IMR-90 (cell line): ENCODE data around the gene EHMT1. TPM values are rescaled to one million over a fixed set of nuclear protein-coding genes. Genes with fewer than 3 reads are reported as not detected.

ENCODE experiments used
- ATAC-seq: fragments of 200-7000 bp; cut with Tn5 transposase; 2 replicates; pipeline ENCODE4 v1.9.1; 2020; ENCODE audit warnings: low read depth, mild to moderate bottlenecking, moderate library complexity
- BruUV-seq: library from RNA; stranded (reverse); fragments of 400-500 nt; replicated peaks from 2 replicates; lab custom pipeline; 2021; lab: Mats Ljungman, UMichigan
- CTCF ChIA-PET: fragments of 300-600 bp; formaldehyde crosslinking; extraction: SDS; loops from one replicate; lab custom pipeline; 2021; ENCODE audit warnings: antibody characterized with exemption; lab: Yijun Ruan, JAX
- POLR2A ChIA-PET: fragments of 300-600 bp; sonication (Branson Sonifier 250); formaldehyde crosslinking; loops from one replicate; lab custom pipeline; 2022; ENCODE audit warnings: antibody characterized with exemption; ENCODE audit not compliant: unreplicated experiment; lab: Charles Lee
- DNase-seq: peaks from one replicate; pipeline ENCODE4 v3.0.0; 2013
- H2AFZ ChIP-seq: replicated peaks from 2 replicates; pipeline ENCODE3; 2013; ENCODE audit warnings: low read length, mild to moderate bottlenecking; ENCODE audit not compliant: poor library complexity
- H2AK5ac ChIP-seq: 2 replicates; pipeline ENCODE4 v1.6.1; 2013; ENCODE audit warnings: low read depth, low read length, inconsistent platforms
- H2AK9ac ChIP-seq: replicated peaks from 2 replicates; pipeline ENCODE3; 2013; ENCODE audit warnings: mild to moderate bottlenecking, low read depth, low read length, moderate library complexity; ENCODE audit not compliant: poor library complexity
- H2BK120ac ChIP-seq: 2 replicates; pipeline ENCODE4 v1.6.1; 2013; ENCODE audit warnings: low read depth, low read length, inconsistent platforms
- H2BK15ac ChIP-seq: 3 replicates; pipeline ENCODE4 v1.6.1; 2013; ENCODE audit warnings: low read depth, low read length, inconsistent platforms
- H2BK20ac ChIP-seq: 2 replicates; pipeline ENCODE4 v1.6.1; 2013; ENCODE audit warnings: low read depth, mild to moderate bottlenecking, inconsistent platforms, low read length, moderate library complexity
- H2BK5ac ChIP-seq: 2 replicates; pipeline ENCODE4 v1.6.1; 2013; ENCODE audit warnings: mild to moderate bottlenecking, low read depth, low read length, inconsistent platforms; ENCODE audit not compliant: poor library complexity, severe bottlenecking
- H3K14ac ChIP-seq: replicated peaks from 2 replicates; pipeline ENCODE4 v1.6.1; 2013; ENCODE audit warnings: low read depth, low read length, inconsistent platforms
- H3K18ac ChIP-seq: 2 replicates; pipeline ENCODE4 v1.6.1; 2013; ENCODE audit warnings: low read depth, low read length, control low read depth
- H3K23ac ChIP-seq: 2 replicates; pipeline ENCODE4 v1.6.1; 2013; ENCODE audit warnings: low read depth, low read length, inconsistent platforms
- H3K27ac ChIP-seq: 2 replicates; pipeline ENCODE4 v1.5.1; 2013; ENCODE audit warnings: mild to moderate bottlenecking, control low read depth, low read length; ENCODE audit not compliant: insufficient read depth
- H3K27me3 ChIP-seq: 2 replicates; pipeline ENCODE4 v1.6.1; 2013; ENCODE audit warnings: low read length; ENCODE audit not compliant: control insufficient read depth, insufficient read depth
- H3K36me3 ChIP-seq: 2 replicates; pipeline ENCODE4 v1.6.1; 2013; ENCODE audit warnings: low read length, mixed read lengths; ENCODE audit not compliant: control insufficient read depth, insufficient read depth
- H3K4ac ChIP-seq: 2 replicates; pipeline ENCODE4 v1.6.1; 2013; ENCODE audit warnings: low read depth, low read length, inconsistent platforms
- H3K4me1 ChIP-seq: 2 replicates; pipeline ENCODE4 v1.6.1; 2013; ENCODE audit warnings: low read length, mixed read lengths; ENCODE audit not compliant: control insufficient read depth, insufficient read depth
- H3K4me2 ChIP-seq: 2 replicates; pipeline ENCODE4 v1.6.1; 2013; ENCODE audit warnings: low read depth, mild to moderate bottlenecking, control low read depth, low read length, moderate library complexity
- H3K4me3 ChIP-seq: 2 replicates; pipeline ENCODE4 v1.5.1; 2013; ENCODE audit warnings: low read depth, mild to moderate bottlenecking, control low read depth, low read length, moderate library complexity; ENCODE audit not compliant: insufficient read depth
- H3K56ac ChIP-seq: 2 replicates; pipeline ENCODE4 v1.6.1; 2013; ENCODE audit warnings: low read length, inconsistent platforms; ENCODE audit not compliant: insufficient read depth; ENCODE audit errors: extremely low read depth
- H3K79me1 ChIP-seq, 2 experiments: 2 replicates each; pipeline ENCODE4 v1.6.1; 2013; ENCODE audit warnings: low read length in 2 of 2, inconsistent platforms in 1 of 2, low read depth in 1 of 2
- H3K9ac ChIP-seq: 2 replicates; pipeline ENCODE4 v1.6.1; 2013; ENCODE audit warnings: low read depth, low read length, control low read depth
- H3K9me1 ChIP-seq: 2 replicates; pipeline ENCODE4 v1.6.1; 2013; ENCODE audit warnings: low read length, inconsistent platforms; ENCODE audit not compliant: insufficient read depth
- H3K9me3 ChIP-seq: 2 replicates; pipeline ENCODE4 v1.6.1; 2013; ENCODE audit warnings: low read length; ENCODE audit not compliant: control insufficient read depth, insufficient read depth
- H4K20me1 ChIP-seq: 2 replicates; pipeline ENCODE4 v1.6.1; 2013; ENCODE audit warnings: low read length, inconsistent platforms; ENCODE audit not compliant: insufficient read depth
- H4K5ac ChIP-seq: 2 replicates; pipeline ENCODE4 v1.6.1; 2013; ENCODE audit warnings: mild to moderate bottlenecking, low read depth, low read length, control low read depth
- H4K8ac ChIP-seq, 2 experiments: 2 replicates each; pipeline ENCODE4 v1.6.1; 2013; ENCODE audit warnings: low read depth in 2 of 2, low read length in 2 of 2, control low read depth in 1 of 2, inconsistent platforms in 1 of 2
- H4K91ac ChIP-seq: 2 replicates; pipeline ENCODE4 v1.6.1; 2013; ENCODE audit warnings: low read depth, low read length, inconsistent platforms; ENCODE audit not compliant: insufficient read depth
- CEBPB ChIP-seq: IDR thresholded peaks from 2 replicates; pipeline ENCODE4 v1.6.1; 2012; ENCODE audit warnings: low read depth, low read length, improper control_type of control experiment
- CHD1 ChIP-seq: IDR thresholded peaks from 2 replicates; pipeline ENCODE4 v1.6.1; 2012; ENCODE audit warnings: low read depth, low read length, improper control_type of control experiment
- CTCF ChIP-seq: conservative IDR thresholded peaks from 2 replicates; pipeline ENCODE4 v1.5.1; 2012; ENCODE audit warnings: mild to moderate bottlenecking, low read depth, low read length, improper control_type of control experiment
- ELK1 ChIP-seq: fragments of 150-350 bp; IDR thresholded peaks from 2 replicates; pipeline ENCODE4 v1.6.1; 2016; ENCODE audit warnings: low read depth, mild to moderate bottlenecking, low read length, moderate library complexity, borderline replicate concordance
- FOS ChIP-seq: fragments of 150-350 bp; IDR thresholded peaks from 2 replicates; pipeline ENCODE4 v1.6.1; 2016; ENCODE audit warnings: low read depth, low read length
- MAFK ChIP-seq: IDR thresholded peaks from 2 replicates; pipeline ENCODE4 v1.6.1; 2012; ENCODE audit warnings: low read depth, low read length, improper control_type of control experiment
- MAZ ChIP-seq: IDR thresholded peaks from 2 replicates; pipeline ENCODE4 v1.6.1; 2012; ENCODE audit warnings: low read depth, mild to moderate bottlenecking, low read length, improper control_type of control experiment, moderate library complexity, borderline replicate concordance
- MXI1 ChIP-seq: IDR thresholded peaks from 2 replicates; pipeline ENCODE4 v1.6.1; 2012; ENCODE audit warnings: low read depth, mild to moderate bottlenecking, low read length, moderate library complexity, borderline replicate concordance
- RAD21 ChIP-seq: IDR thresholded peaks from 2 replicates; pipeline ENCODE4 v1.6.1; 2012; ENCODE audit warnings: low read length, improper control_type of control experiment
- RCOR1 ChIP-seq: IDR thresholded peaks from 2 replicates; pipeline ENCODE4 v1.6.1; 2012; ENCODE audit warnings: mild to moderate bottlenecking, low read length, improper control_type of control experiment; ENCODE audit not compliant: insufficient replicate concordance
- RFX5 ChIP-seq: IDR thresholded peaks from 2 replicates; pipeline ENCODE4 v1.8.0; 2012; ENCODE audit warnings: low read depth, mild to moderate bottlenecking, low read length, moderate library complexity
- USF2 ChIP-seq: fragments of 150-350 bp; IDR thresholded peaks from 2 replicates; pipeline ENCODE4 v1.6.1; 2017; ENCODE audit warnings: mild to moderate bottlenecking, antibody characterized with exemption, low read length, low read depth
- WGBS, 2 experiments: methylation state at CpG; one replicate each; pipeline versions ENCODE4 v1.1.5 to v1.1.7; 2013; ENCODE audit warnings: missing lambda C conversion rate in 2 of 2; ENCODE audit not compliant: insufficient read length in 1 of 2; ENCODE audit errors: extremely low coverage in 2 of 2; 5-methylcytosine and 5-hydroxymethylcytosine counted together
- dilution Hi-C: fragments of 300-500 bp; cut with HindIII; formaldehyde crosslinking; loops from one replicate; pipeline ENCODE4 v1.14.3; 2018; ENCODE audit warnings: low sequenced_read_pairs; ENCODE audit not compliant: unreplicated experiment
- in situ Hi-C: fragments of 300-500 bp; cut with MboI; formaldehyde crosslinking; loops from 3 replicates; pipeline ENCODE4 v1.14.3; 2019; ENCODE audit warnings: low sequenced_read_pairs, inconsistent platforms, mixed read lengths
- intact Hi-C: fragments of 100-400 bp; cut with micrococcal nuclease; formaldehyde crosslinking; loops from 2 replicates; pipeline ENCODE4 v1.10.0; 2022
- polyA plus RNA-seq, 3 experiments: library from polyadenylated mRNA; depleted of rRNA; stranded (reverse); fragments of >200 nt; gene quantifications; 2 replicates each; pipeline ENCODE4 v1.2.3, GENCODE V29; 2012; ENCODE audit warnings: low replicate concordance in 1 of 3
- total RNA-seq: library from RNA; depleted of rRNA; stranded (reverse); fragments of >200 nt; gene quantifications from 2 replicates; pipeline ENCODE4 v1.2.3, GENCODE V29; 2012

Gene EHMT1
- total and polyA plus RNA-seq, 2 of the 4 experiments (the other 2 are of a cell fraction), result 32.8 to 35.1 TPM

GRCh38 chr9:137733429-137733828, 114.6 kb downstream of the EHMT1 start:
- H3K27me3 ChIP-seq, result no peaks in the 10 kb centered on the region
- no peak overlapping the region for H3K14ac ChIP-seq
- H4K91ac ChIP-seq, result no peak overlapping the region
- no peak overlapping the region for H2BK5ac ChIP-seq
- peaks cover 12% of the 10 kb centered on the region for H3K9me1 ChIP-seq
- H3K4me1 ChIP-seq, result peaks cover under 1% of the 10 kb centered on the region; the same call in 1 of the 2 replicates
- H3K79me1 ChIP-seq, result peaks cover 27 to 48% of the 10 kb centered on the region in 2 experiments
- H3K18ac ChIP-seq, result no peak overlapping the region
- WGBS, 2 experiments, result 94% methylated on average over 4 of the region's 6 CpGs; no CpG with 5 or more reads in 1 of the 2 experiments
- no peak overlapping the region for H3K56ac ChIP-seq
- peaks cover 6% of the 10 kb centered on the region for H3K9me3 ChIP-seq
- H4K20me1 ChIP-seq, result peaks cover 4% of the 10 kb centered on the region; the same call in 1 of the 2 replicates
- no peak overlapping the region for H4K8ac ChIP-seq
- BruUV-seq, result no TSS peak
- dilution Hi-C loops (no loop called here), intact Hi-C loops (no loop called here), in situ Hi-C loops (no loop called here)
- no peak overlapping the region for H2BK20ac ChIP-seq
- H3K27ac ChIP-seq, result no peak overlapping the region
- no peak overlapping the region for H3K4me2 ChIP-seq
- no peak overlapping the region for H4K5ac ChIP-seq
- DNase-seq, result no peak
- H2AFZ ChIP-seq, result no peak overlapping the region
- peaks cover 35% of the 10 kb centered on the region for H3K36me3 ChIP-seq
- no peak overlapping the region for H3K4ac ChIP-seq
- no peak overlapping the region for H3K4me3 ChIP-seq
- no peak for TF ChIP-seq MAFK
- TF ChIP-seq USF2, result no peak
- TF ChIP-seq MAZ, result no peak
- TF ChIP-seq CHD1, result no peak
- TF ChIP-seq CTCF, result no peak
- no peak for TF ChIP-seq ELK1
- no peak for TF ChIP-seq FOS
- TF ChIP-seq RCOR1, result no peak
- TF ChIP-seq RAD21, result no peak
- TF ChIP-seq MXI1, result no peak
- TF ChIP-seq RFX5, result no peak
- no peak for TF ChIP-seq CEBPB
- no peak overlapping the region for H3K23ac ChIP-seq
- no peak overlapping the region for H2BK120ac ChIP-seq
- no peak for ATAC-seq
- H2AK9ac ChIP-seq, result no peak overlapping the region
- CTCF ChIA-PET, result no interaction called here
- H2BK15ac ChIP-seq, result no peak overlapping the region
- no peak overlapping the region for H3K9ac ChIP-seq
- no peak overlapping the region for H2AK5ac ChIP-seq
- POLR2A ChIA-PET, result no interaction called here
